ENCODE measurements around the gene WWOX.

Gene WWOX

DNA sequence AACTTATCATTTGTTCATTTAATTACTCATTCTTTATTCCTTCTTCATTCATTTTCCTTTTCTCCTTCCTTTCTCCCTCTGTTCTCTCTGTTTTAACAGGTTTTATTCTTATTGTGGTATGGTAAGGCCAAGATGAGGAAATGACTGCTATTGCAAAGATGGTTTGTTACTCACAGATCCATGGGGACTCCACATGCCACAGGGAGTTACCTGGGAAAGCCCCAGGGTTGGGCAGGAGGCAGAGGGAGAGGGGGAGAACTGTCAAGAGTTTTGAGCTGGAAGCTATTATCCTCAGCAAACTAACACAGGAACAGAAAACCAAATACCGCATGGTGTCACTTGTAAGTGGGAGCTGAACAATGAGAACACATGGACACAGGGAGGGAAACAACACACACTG is 453.3 kb downstream of the WWOX start:
- POLR2A ChIA-PET, result no interaction called here
- CTCF ChIA-PET, result no interaction called here
- no peak for TF ChIP-seq CTCF (IDR thresholded peaks at IDR 0.05; ENCODE audit: insufficient read depth, low read length, missing control alignments)
- DNase-seq (ENCODE audit: low read depth, low spot score), result no peak
- no peak overlapping the region for H3K4me3 ChIP-seq (ENCODE audit: low read depth, low read length)

GRCh38 chr16:78553268-78554039 is 454.0 kb downstream of the WWOX start:
- DNase-seq (ENCODE audit: low read depth, low spot score), result no peak
- TF ChIP-seq CTCF (IDR thresholded peaks at IDR 0.05; ENCODE audit: insufficient read depth, low read length, missing control alignments), result no peak
- ChIA-PET POLR2A (no interaction called here), CTCF (no interaction called here)
- no peak overlapping the region for H3K4me3 ChIP-seq (ENCODE audit: low read depth, low read length)

- no peak for DNase-seq (ENCODE audit: low read depth, low spot score)
- ChIA-PET CTCF (no interaction called here), POLR2A (no interaction called here)
- no peak for TF ChIP-seq CTCF (IDR thresholded peaks at IDR 0.05; ENCODE audit: insufficient read depth, low read length, missing control alignments)
- no peak overlapping the region for H3K4me3 ChIP-seq (ENCODE audit: low read depth, low read length)
Observed at GRCh38 chr16:78556421-78556820, 457.0 kb downstream of the WWOX start.

DNA sequence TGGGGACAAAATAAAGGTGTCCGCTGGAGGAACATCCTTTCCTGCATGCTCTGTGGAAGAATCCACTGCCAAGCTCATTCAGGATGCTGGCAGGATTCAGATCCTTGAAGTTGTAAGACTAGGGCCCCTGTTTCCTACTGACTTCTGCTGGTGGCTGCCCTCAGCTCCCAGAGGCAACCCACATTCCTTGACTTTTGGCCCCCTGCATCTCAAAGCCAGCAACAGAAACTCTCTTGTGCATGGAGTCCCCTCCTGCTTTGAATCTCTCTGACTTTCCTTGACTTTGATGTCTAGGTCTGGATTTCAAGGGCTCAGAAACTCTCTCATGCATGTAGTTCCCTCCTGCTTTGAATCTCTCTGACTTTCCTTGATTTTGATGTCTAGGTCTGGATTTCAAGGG is 461.5 kb downstream of the WWOX start:
- no peak for DNase-seq (ENCODE audit: low read depth, low spot score)
- H3K4me3 ChIP-seq (ENCODE audit: low read depth, low read length), result no peak overlapping the region
- no peak for TF ChIP-seq CTCF (IDR thresholded peaks at IDR 0.05; ENCODE audit: insufficient read depth, low read length, missing control alignments)
- ChIA-PET POLR2A (no interaction called here), CTCF (no interaction called here)

DNA sequence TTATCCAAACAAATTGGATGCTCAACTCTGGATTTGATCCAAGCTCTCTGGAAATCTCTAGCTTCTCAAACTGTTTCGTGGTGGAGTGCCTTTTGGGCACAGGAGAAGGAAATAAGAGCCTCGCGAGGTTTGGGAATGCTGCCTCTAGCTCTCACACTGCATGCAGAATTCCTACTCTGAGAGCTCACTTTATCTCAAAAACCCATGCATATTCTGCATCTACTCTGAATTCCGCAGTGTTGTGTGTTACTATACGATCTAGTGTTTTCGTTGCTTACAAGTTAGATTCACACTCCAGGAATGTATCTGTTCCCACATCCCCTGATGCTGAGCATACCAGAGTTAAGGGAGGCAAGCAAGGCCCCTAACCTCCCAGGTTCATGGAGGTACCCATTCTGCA is 462.7 kb downstream of the WWOX start:
- ChIA-PET CTCF (no interaction called here), POLR2A (no interaction called here)
- no peak overlapping the region for H3K4me3 ChIP-seq (ENCODE audit: low read depth, low read length)
- no peak for TF ChIP-seq CTCF (IDR thresholded peaks at IDR 0.05; ENCODE audit: insufficient read depth, low read length, missing control alignments)
- no peak for DNase-seq (ENCODE audit: low read depth, low spot score)

DNA sequence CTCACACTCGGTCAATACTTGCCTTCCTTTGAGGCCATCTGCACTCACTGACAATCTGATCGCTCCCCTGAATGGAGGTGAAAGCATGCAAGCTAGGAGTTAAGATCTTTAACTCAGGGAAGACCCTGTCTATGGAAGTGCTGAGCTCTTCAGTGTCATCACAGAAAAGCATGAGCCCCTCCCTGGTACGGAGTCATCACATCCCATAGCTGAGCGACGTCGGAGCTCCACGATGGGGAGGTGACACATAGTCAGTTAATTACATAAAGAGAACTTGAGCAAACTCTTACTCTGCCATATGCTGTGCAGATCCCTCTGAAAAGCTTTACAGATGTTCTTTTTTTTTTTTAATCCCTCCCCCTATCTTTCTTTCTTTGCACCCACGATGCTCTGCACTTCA is 463.2 kb downstream of the WWOX start:
- no peak for TF ChIP-seq CTCF (IDR thresholded peaks at IDR 0.05; ENCODE audit: insufficient read depth, low read length, missing control alignments)
- CTCF ChIA-PET, result no interaction called here
- DNase-seq (ENCODE audit: low read depth, low spot score), result no peak
- H3K4me3 ChIP-seq (ENCODE audit: low read depth, low read length), result no peak overlapping the region
- POLR2A ChIA-PET, result no interaction called here

All from AG04449 (cell line).